Mesendoderm (in vitro differentiated cells): Measurements from ENCODE around the gene SRSF3. TPM values are rescaled to one million over a fixed set of nuclear protein-coding genes. Genes with fewer than 3 reads are reported as not detected.
"Not testable (repeated sequence)": the region's sequence is repeated elsewhere in the genome, so short reads cannot be mapped to it uniquely, and the experiment has no call there.

ENCODE experiments used
- DNase-seq: peaks from one replicate; pipeline ENCODE4 v3.0.0; 2013
- H2AK5ac ChIP-seq: 2 replicates; pipeline ENCODE4 v1.6.1; 2013; ENCODE audit warnings: low read length, inconsistent platforms
- H2BK120ac ChIP-seq: 2 replicates; pipeline ENCODE4 v1.6.1; 2013; ENCODE audit warnings: low read depth, mild to moderate bottlenecking, low read length, moderate library complexity, mixed read lengths
- H2BK15ac ChIP-seq: replicated peaks from 2 replicates; pipeline ENCODE4 v1.6.1; 2013; ENCODE audit warnings: low read depth, mild to moderate bottlenecking, moderate library complexity
- H2BK5ac ChIP-seq: 2 replicates; pipeline ENCODE4 v1.6.1; 2013; ENCODE audit warnings: low read length, inconsistent platforms
- H3K18ac ChIP-seq: 2 replicates; pipeline ENCODE4 v1.6.1; 2013; ENCODE audit warnings: mild to moderate bottlenecking, low read length, mixed read lengths
- H3K23ac ChIP-seq: one replicate; pipeline ENCODE4 v1.6.1; 2013; ENCODE audit warnings: low read length
- H3K27ac ChIP-seq: 2 replicates; pipeline ENCODE4 v1.5.1; 2013; ENCODE audit warnings: low read depth, mild to moderate bottlenecking, inconsistent platforms, low read length, moderate library complexity
- H3K27me3 ChIP-seq: 2 replicates; pipeline ENCODE4 v1.6.1; 2013; ENCODE audit warnings: low read length, control low read depth, mild to moderate bottlenecking, inconsistent platforms; ENCODE audit not compliant: insufficient read depth, poor library complexity
- H3K36me3 ChIP-seq: 2 replicates; pipeline ENCODE4 v1.6.1; 2013; ENCODE audit warnings: low read length, inconsistent platforms; ENCODE audit not compliant: control insufficient read depth, insufficient read depth
- H3K4ac ChIP-seq: one replicate; pipeline ENCODE4 v1.6.1; 2013; ENCODE audit warnings: low read depth, mild to moderate bottlenecking, low read length, moderate library complexity
- H3K4me1 ChIP-seq: 2 replicates; pipeline ENCODE4 v1.6.1; 2013; ENCODE audit warnings: low read depth, low read length, inconsistent platforms; ENCODE audit not compliant: control insufficient read depth
- H3K4me2 ChIP-seq: 2 replicates; pipeline ENCODE4 v1.6.1; 2013; ENCODE audit warnings: low read length
- H3K4me3 ChIP-seq: 2 replicates; pipeline ENCODE4 v1.5.1; 2013; ENCODE audit warnings: mild to moderate bottlenecking, low read length
- H3K56ac ChIP-seq: one replicate; pipeline ENCODE4 v1.6.1; 2013; ENCODE audit warnings: low read length
- H3K79me1 ChIP-seq: 2 replicates; pipeline ENCODE4 v1.6.1; 2013; ENCODE audit warnings: low read length, inconsistent platforms
- H3K79me2 ChIP-seq: 2 replicates; pipeline ENCODE4 v1.6.1; 2013; ENCODE audit warnings: mild to moderate bottlenecking, low read length; ENCODE audit not compliant: control insufficient read depth, insufficient read depth
- H3K9ac ChIP-seq: 2 replicates; pipeline ENCODE4 v1.6.1; 2013; ENCODE audit warnings: low read length, inconsistent platforms
- H4K5ac ChIP-seq: one replicate; pipeline ENCODE4 v1.6.1; 2013; ENCODE audit warnings: low read length
- H4K8ac ChIP-seq: one replicate; pipeline ENCODE4 v1.6.1; 2013; ENCODE audit warnings: low read depth, mild to moderate bottlenecking, control low read depth, low read length, moderate library complexity
- WGBS: extraction: QIAGEN DNeasy Blood & Tissue Kit; methylation state at CpG from one replicate; pipeline ENCODE4 v1.1.7; 2013; ENCODE audit warnings: low lambda C conversion rate, missing lambda C conversion rate; ENCODE audit not compliant: insufficient coverage; ENCODE audit errors: extremely low coverage; 5-methylcytosine and 5-hydroxymethylcytosine counted together
- small RNA-seq: library from polyadenylated mRNA; stranded (forward); fragments of <200 nt; extraction: miRNeasy Mini kit (QIAGEN cat#:217004); gene quantifications from one replicate; pipeline ENCODE3, GENCODE V24; 2013; ENCODE audit not compliant: insufficient read depth

The SRSF3 gene

DNA sequence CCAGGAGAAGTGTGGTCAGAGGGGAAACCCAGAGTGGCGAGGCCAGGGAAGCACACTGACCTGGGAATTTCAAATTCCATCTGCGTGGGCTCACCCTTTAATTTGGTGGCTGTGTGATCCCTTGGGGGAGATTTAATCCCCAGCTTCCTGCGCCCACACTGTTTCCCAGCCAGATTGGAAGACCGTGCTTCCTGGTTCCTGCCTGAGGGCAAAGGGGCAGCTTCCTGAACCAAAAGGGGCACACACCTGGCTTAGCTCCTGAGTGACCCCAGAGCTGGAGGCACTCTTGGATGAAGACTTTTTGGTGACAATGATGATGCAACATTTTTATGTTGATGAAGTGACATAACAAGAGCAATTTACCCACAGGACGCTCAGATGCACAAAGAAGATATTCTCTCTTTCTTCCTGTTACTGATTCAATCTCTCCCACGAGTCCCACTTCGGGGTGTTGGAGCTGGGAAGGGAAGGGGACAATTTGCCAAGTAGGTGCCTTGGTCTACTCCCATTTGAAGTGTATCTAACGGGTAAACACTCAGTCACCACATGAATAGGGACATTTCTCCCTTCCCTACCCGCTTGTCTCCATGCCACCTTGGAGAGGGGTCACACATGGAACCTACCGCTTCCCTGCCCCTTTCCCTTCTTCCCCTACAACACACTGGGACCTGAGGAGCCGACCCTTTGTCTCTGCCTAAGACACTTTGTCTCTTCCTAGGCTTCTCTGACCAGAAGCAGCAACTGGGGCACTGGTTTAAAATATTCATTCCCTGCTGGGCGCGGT is 55.7 kb downstream of the SRSF3 start:
- Histone ChIP-seq H2BK120ac (no peak overlapping the region), H3K79me1 (no peaks in the 10 kb centered on the region), H2AK5ac (no peak overlapping the region), H3K4me2 (no peak overlapping the region), H3K56ac (peak overlapping the region; percentile 38), H3K23ac (no peak overlapping the region), H3K4ac (no peak overlapping the region), H3K79me2 (no peaks in the 10 kb centered on the region), H3K9ac (no peak overlapping the region), H3K4me1 (peaks cover 4% of the 10 kb centered on the region), H3K27ac (no peak overlapping the region), H4K5ac (no peak overlapping the region), H4K8ac (no peak overlapping the region), H3K27me3 (no peaks in the 10 kb centered on the region), H3K36me3 (no peaks in the 10 kb centered on the region), H2BK15ac (no peak overlapping the region), H3K18ac (peak overlapping the region; percentile 79), H2BK5ac (no peak overlapping the region), H3K4me3 (no peak overlapping the region)
- no CpG with 5 or more reads among the region's 13 CpGs for WGBS
- DNase-seq: no peak

DNA sequence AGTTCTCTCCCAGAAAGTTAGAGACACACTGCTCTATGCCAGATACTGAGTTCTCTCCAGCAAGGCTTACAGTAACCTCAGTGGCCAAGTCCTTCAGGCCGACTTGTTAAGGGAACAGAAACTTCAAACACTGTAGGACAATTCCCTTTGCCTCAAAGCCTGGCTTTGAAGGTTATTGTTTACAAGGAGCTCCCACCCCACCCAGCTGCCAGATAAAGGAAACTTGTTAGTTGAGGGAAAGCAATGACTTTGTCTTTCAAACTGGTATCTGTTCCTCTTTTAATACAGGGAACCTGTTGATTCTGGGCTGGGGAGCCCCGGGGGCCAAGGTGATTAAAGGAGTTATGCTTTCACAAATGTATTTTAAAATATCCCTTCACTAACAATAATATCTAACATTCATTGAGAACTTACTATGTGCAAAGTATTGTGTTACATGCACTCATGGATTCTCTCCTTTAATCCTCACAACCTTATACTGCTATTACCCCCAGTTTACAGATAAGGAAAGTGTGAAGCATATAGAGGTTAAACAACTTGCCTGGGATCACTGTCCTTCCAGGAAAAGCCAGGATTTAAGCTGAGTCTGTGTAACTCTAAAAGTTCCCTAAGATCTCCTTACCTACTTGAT is 56.8 kb downstream of the SRSF3 start:
- Histone ChIP-seq H3K4me1 (peaks cover 4% of the 10 kb centered on the region), H2BK120ac (no peak overlapping the region), H3K56ac (no peak overlapping the region), H3K36me3 (no peaks in the 10 kb centered on the region), H3K79me2 (no peaks in the 10 kb centered on the region), H3K9ac (no peak overlapping the region), H4K8ac (no peak overlapping the region), H3K27ac (no peak overlapping the region), H2BK15ac (no peak overlapping the region), H3K4me2 (no peak overlapping the region), H3K23ac (no peak overlapping the region), H3K27me3 (no peaks in the 10 kb centered on the region), H2AK5ac (no peak overlapping the region), H3K18ac (no peak overlapping the region), H3K4ac (no peak overlapping the region), H4K5ac (no peak overlapping the region), H3K4me3 (no peak overlapping the region), H2BK5ac (no peak overlapping the region), H3K79me1 (no peaks in the 10 kb centered on the region)
- peak; percentile 69 for DNase-seq
- no CpG with 5 or more reads among the region's 2 CpGs for WGBS

GRCh38 chr6:36651659-36652379 is 57.7 kb downstream of the SRSF3 start:
- no peaks in the 10 kb centered on the region for H3K79me2 ChIP-seq
- H3K27ac ChIP-seq: no peak overlapping the region
- no peak overlapping the region for H3K9ac ChIP-seq
- no peaks in the 10 kb centered on the region for H3K27me3 ChIP-seq
- H2AK5ac ChIP-seq: no peak overlapping the region
- H2BK5ac ChIP-seq: no peak overlapping the region
- no peak overlapping the region for H3K4me2 ChIP-seq
- H3K4me3 ChIP-seq: no peak overlapping the region
- peaks cover 4% of the 10 kb centered on the region for H3K4me1 ChIP-seq
- H3K18ac ChIP-seq: no peak overlapping the region
- no peak overlapping the region for H4K5ac ChIP-seq
- no peak overlapping the region for H2BK15ac ChIP-seq
- no peaks in the 10 kb centered on the region for H3K79me1 ChIP-seq
- no peak overlapping the region for H4K8ac ChIP-seq
- no peak overlapping the region for H3K4ac ChIP-seq
- no peak for DNase-seq
- no peak overlapping the region for H3K56ac ChIP-seq
- H2BK120ac ChIP-seq: no peak overlapping the region
- no peak overlapping the region for H3K23ac ChIP-seq
- WGBS: no CpG with 5 or more reads among the region's 11 CpGs
- H3K36me3 ChIP-seq: no peaks in the 10 kb centered on the region

DNA sequence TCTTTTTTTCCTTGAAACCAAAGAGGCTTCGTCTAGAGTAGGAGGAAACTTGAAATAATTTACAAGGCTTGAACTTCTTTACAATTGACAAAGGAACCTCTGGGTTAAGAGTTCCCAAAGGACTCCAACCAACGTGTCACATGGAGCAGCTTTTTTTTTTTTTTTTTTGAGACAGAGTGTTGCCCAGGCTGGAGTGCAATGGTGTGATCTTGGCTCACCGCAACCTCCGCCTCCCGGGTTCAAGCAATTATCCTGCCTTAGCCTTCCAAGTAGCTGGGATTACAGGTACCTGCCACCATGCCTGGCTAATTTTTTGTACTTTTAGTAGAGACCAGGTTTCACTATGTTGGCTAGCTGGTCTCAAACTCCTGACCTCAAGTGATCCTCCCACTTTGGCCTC is 60.3 kb downstream of the SRSF3 start:
- H3K56ac ChIP-seq, H3K27ac ChIP-seq, H2BK15ac ChIP-seq, H3K79me2 ChIP-seq, H3K23ac ChIP-seq, H3K4me2 ChIP-seq, H2BK5ac ChIP-seq, H4K5ac ChIP-seq, H3K36me3 ChIP-seq, H3K79me1 ChIP-seq, H3K4ac ChIP-seq, H3K4me3 ChIP-seq, H3K18ac ChIP-seq, H2BK120ac ChIP-seq, DNase-seq, H3K9ac ChIP-seq, H3K27me3 ChIP-seq, H3K4me1 ChIP-seq, H4K8ac ChIP-seq, H2AK5ac ChIP-seq: not testable (repeated sequence)
- WGBS: no CpG with 5 or more reads among the region's 5 CpGs

Small RNAs within 50 kb of the gene (small RNA-seq; reads per million reads assigned to genes)
- gene MIR3925 (not detected), gene RNU1-88P (not detected)
